HG02970 (cell line): ENCODE results near the gene FLNB.

Experiments used
- ATAC-seq: cut with Tn5 transposase; IDR thresholded peaks from one replicate; pipeline ENCODE4 v1.9.1; 2021; ENCODE audit warnings: mild to moderate bottlenecking, moderate library complexity, moderate number of reproducible peaks; ENCODE audit not compliant: unreplicated experiment, low FRiP score

The FLNB gene

DNA sequence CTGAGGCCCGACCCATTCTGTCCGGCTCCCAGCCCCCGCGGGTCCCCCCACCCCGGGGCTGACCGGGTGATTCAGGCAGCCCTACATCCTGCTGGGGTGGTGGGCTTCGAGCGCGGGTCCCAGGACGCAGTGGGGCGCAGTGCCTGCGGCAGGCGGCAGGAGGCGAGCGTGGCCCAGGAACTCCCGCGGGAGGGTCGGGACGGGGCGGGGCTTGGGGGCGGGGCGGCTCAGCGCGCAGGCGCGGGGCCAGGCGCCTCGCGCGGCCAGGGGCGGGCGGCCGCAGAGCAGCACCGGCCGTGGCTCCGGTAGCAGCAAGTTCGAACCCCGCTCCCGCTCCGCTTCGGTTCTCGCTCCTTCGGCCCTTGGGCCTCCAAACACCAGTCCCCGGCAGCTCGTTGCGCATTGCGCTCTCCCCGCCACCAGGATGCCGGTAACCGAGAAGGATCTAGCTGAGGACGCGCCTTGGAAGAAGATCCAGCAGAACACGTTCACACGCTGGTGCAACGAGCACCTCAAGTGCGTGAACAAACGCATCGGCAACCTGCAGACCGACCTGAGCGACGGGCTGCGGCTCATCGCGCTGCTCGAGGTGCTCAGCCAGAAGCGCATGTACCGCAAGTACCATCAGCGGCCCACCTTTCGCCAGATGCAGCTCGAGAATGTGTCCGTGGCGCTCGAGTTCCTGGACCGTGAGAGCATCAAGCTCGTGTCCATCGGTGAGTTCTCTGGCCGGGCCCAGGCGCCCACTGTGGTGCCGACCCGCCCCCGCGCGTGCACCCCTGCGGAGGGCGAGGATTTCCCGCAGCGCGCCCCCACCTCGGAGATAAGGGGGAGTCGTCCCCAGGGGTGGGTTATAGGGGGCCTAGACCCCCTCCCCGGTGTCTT lies at the start of gene FLNB:
Gene FLNB, plus strand, starts transcription at position 282 of the 885 bp plus-strand sequence. Its CDS starts 143 bp downstream, at position 425.
- ATAC-seq, result peak; percentile 59

- no peak for ATAC-seq
These were observed 49.4 kb upstream of the FLNB start for GRCh38 chr3:57958642-57959422.

GRCh38 chr3:57959423-57960173 lies 48.6 kb upstream of the FLNB start:
- no peak for ATAC-seq

DNA sequence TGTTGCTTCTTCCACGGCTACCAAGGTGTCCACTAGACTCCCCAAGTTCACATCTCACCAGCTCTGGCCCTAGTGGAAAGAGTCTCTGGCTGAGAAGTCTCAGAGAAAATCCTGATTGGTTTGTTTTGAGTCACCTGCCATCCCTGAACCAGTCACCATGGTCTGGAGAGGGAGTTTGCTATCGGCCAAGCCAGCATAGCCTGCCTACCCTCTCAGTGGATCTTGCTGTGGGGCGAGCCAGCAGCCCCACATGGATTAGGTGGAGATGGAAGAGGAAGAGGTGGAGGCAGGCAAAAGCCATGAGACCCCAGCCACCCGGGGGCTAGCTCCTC lies 48.1 kb upstream of the FLNB start:
- ATAC-seq, result no peak

DNA sequence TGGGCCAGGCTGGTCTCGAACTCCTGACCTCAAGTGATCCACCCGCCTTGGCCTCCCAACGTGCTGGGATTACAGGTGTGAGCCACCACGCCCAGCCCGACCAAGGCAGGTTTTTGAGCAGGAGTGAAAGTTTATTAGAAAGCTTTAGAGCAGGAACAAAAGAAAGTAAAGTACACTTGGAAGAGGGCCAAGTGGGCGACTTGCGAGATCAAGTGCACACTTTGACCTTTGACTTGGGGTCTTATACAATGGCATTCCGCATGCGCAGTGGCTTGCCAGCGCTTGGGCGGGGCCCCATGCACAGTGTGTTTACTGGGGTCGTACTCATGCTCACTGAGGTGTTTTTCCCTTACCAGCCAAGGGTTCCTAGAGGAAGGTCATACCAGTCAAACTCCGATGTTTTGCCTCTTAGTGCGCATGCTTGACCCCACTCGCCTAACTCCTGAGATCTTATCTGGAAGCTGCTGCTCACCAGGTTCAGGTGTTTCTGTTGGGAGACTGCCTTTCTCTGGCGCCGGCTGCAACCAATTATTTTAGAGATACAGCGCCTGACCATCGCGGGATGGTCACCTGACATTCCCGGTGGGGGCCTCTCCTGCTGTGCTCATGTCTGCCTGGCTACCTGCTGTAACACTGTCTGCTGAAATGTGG lies 46.9 kb upstream of the FLNB start:
- ATAC-seq, result no peak

GRCh38 chr3:57961828-57962447 lies 46.3 kb upstream of the FLNB start:
- ATAC-seq, result no peak

- ATAC-seq, result no peak
These were observed 45.8 kb upstream of the FLNB start for GRCh38 chr3:57962448-57962834.

DNA sequence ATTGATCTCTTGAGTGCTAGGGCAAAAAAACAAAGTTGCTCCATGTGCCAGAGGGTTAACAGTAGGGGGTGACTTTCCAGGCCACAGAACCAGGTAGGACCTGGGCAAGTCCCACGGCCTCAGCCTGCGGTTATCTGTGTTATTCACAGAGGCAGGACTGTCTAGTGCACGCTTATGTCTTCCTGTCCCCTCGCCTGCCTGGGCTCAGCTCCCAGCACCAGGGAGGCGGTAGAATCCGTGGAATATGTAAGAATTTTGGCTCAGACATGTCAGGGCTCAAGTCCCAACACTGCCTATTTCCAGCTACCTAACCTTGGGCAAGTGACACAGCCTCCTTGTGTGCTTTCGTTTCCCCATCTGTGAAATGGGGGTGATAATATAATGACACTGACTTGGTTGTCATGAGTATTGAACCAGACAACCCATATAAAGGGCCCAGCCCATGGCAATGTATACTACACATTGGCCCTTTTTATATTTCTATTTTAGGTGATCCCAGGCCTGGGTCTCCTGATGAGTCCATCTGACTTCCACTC lies 44.3 kb upstream of the FLNB start:
- ATAC-seq, result no peak

GRCh38 chr3:57966829-57967228 lies 41.4 kb upstream of the FLNB start:
- no peak for ATAC-seq

- ATAC-seq, result no peak
These were observed 40.6 kb upstream of the FLNB start for GRCh38 chr3:57967590-57967989.

- no peak for ATAC-seq
These were observed 39.7 kb upstream of the FLNB start for GRCh38 chr3:57968501-57968900.

DNA sequence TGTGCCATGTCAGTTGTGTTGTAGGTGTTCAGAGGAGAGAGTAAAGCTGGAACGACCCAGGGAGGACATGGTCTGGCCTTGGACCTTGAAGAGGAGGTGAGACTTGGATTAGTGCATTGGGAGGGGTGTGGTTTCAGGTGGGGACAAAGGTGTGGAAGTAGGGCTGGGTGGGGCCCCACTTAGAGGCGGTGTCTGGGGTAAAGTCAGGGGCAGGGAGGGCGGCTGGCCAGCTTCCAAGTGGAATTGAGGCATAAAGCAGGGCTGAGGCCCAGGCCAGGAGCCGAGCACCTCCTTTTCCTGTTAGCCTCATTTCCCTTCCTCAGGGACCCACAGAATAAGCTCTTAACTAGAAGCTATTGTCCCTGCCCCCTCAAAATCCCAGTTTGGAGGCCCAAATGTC lies 36.2 kb upstream of the FLNB start:
- ATAC-seq, result no peak

DNA sequence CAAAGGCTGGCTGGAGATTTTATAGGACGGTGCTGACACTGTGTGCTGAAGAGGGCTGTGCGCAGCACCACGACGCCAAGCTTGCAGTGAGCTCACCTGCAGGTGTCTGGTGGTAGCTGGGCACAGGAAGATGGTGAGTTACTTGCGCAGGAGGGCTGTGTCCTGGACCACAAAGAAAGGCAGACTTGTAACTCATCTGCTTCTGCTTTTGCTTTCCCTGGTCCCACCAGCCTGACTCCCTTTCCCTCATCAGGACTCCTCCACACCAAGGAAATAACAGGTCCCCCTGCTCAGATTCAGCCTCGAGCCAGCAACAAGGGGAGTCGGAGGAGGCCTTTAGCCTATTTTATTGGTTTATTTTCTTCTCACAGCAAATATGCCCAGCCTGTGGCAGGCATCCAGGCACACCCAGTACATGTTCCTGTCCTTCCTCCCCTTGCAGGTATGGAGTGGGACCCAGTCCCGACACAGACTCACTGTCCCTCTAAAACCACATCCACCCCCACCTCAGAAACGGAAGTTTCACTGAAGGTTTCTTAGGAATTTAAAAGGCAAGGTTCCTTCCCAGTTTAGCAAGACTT lies 35.6 kb upstream of the FLNB start:
- ATAC-seq, result no peak

GRCh38 chr3:57973715-57974477 lies 34.3 kb upstream of the FLNB start:
- no peak for ATAC-seq

- ATAC-seq, result no peak
These were observed 33.3 kb upstream of the FLNB start for GRCh38 chr3:57974796-57975388.

GRCh38 chr3:57977818-57978235 lies 30.4 kb upstream of the FLNB start:
- ATAC-seq, result no peak

- no peak for ATAC-seq
These were observed 29.9 kb upstream of the FLNB start for GRCh38 chr3:57978316-57978715.

- ATAC-seq, result no peak
These were observed 27.8 kb upstream of the FLNB start for GRCh38 chr3:57980416-57980815.
